Ecto neural progenitor cell (in vitro differentiated cells): ENCODE measurements around the gene SEMA5A.

Experiments
- DNase-seq: peaks from one replicate; pipeline ENCODE4 v3.0.0-alpha.2; 2018; ENCODE audit warnings: low spot score

SEMA5A gene

DNA sequence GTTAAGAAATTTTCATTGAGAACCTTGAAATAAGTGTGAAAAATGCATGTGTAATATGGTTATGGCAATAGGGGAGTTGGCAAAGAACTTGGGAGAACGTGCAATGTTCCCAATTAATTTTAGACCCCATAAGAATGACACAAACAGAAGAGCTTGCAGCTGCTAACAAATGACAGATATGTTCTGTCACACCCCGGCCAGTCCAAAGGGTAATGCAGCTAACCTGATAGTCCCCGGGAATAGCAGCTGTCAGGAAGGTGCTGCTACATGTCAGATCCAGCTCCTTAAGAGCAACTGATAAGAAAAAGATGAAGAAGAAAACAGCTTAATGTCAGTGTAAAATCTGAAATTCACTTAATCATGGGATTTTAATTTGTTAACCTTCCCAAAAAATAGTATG is 30.4 kb downstream of the SEMA5A start:
- DNase-seq: no peak

DNA sequence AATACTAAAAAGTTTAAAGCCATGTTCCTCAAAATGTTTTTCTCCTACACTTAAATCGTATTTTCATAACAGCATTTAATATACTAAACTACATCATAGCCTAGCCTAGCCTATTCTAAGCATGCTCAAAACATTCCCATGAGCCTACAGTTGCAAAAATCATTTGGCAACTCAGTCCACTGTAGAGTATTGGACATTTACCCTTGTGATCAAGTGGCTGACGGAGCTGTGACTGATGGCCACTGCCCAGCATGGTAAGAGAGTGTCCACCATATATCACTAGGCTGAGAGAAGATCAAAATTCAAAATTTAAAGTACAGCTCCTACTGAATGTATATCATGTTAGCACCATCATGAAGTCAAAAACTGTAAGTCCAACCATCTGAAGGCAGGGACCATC is 30.9 kb downstream of the SEMA5A start:
- DNase-seq: no peak

DNA sequence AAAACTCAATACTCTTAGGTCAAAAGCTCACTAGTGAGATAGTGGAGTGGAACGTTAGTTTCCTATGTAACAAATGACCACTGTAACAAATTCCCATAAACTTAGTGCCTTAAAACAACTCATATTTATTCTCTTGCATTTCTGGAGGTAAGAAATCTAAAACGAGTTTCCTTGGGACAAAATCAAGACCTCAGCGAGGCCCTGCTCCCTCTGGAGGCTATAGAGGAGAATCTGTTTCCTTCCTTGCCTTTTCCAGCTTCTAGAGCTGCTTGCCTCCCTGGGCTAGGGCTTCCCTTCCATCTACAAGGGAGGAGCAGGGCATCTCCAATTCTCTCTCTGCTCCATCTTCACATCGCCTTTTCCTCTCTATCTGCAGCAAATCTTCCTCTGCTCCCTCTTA is 32.0 kb downstream of the SEMA5A start:
- DNase-seq: no peak

DNA sequence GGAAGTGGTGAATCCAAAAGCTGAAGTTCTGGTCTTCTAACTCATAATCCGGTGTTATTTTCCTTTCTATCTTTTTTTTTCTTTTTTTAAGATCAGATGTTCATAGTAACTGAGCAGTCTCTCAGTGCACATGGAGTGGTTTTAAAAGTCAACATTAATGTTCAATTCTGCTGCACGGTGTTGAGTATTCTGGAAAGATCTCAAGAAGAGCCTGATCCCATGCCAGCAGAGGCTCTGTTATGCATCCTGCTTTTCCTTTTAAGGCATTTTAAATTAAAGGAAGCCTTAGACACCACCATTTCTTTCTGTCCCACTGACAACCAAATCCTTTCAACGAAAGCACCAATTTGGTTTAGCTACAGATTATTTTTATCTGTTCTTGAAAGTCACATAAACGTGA is 33.4 kb downstream of the SEMA5A start:
- DNase-seq: no peak

DNA sequence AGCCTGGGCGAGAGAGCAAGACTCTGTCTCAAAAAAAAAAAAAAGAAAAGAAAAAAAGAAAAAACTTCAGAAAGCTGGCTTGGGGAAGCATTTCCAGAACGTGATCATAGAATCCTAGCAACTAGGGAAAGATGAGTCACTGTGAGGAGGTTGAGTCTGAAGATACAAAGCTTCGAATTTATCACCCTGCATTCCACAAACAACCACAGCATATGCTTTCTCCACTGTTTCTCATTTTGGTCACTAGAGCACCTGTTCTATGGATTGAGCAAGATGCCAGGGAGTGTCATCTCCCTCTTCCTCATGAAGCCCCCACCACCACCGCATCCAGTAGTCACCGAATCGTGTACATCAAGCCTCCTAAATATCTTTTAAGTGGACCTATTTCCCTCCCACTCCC is 37.9 kb downstream of the SEMA5A start:
- no peak for DNase-seq

DNA sequence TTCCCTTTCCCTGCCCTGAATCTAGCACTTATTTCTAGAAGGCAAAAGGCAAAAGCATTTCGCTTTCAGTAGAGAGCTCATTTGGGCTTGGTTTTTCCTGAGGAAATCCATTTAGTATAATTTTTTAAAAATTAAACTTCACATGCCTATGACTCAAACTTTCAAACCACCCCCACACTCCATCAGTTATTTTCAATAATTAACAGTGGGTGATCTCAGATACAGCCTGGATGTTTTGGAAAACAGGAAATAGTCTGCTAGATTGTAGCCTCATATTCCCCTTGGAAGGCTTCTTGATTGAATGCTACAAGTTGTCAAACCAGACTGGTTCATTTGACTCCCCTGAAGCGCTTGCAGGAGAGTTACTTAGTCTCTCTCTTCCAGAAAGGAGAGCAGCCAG is 40.6 kb downstream of the SEMA5A start:
- no peak for DNase-seq

DNA sequence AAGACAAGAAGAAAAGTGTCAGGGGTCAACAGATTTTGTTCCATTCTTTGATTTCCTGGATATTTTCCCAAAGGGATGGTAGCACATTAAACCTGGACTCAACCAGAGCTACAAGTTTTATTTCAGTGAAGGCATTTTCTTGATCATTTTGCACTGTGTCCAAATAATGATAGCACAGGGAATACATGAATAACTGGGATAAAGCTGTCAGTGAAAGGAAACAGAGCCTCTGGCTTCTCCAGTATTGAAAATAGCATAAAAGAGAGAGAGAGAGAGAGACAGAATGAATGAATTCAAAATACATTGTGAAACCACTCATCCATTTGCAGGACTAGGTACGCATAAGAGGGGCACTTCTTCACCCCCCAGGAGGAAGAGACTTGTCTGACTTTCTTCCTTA is 43.0 kb downstream of the SEMA5A start:
- DNase-seq: no peak

DNA sequence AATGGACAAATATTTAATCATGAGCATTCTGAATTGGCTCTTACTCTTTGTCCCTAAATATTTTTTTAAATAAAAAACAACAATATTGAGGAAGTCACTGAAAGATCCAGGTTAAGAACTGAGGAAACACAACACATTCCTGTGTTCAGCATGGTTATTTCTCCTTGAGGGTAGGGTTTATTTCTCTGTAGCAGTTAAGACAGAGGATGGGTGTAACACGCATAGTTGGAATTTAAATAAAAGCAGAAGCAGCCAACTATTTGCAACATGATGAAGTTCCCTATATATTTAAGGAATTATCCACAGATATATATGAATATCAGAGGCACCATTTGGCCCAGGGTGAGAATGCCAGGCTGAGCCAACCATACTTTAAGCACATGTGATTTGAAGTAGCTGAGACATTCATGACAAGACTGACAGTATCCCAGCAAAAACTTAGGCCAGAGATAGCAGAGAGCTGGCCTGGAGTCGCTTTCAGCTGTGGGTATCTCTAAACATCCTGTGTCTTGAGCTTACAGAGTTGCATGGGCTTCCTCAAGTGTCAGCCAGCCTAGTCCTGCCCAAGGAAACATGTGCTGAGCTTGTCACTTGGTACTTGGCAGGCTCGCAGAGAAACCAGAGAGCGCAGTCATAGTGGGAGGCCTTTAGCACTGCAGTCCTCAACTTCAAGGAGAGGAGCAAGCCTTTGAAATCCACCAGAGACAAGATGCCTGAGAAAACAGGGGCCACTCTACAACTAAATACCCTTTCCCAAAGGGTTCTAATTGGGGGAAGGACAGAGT is 43.6 kb downstream of the SEMA5A start:
- DNase-seq: no peak

DNA sequence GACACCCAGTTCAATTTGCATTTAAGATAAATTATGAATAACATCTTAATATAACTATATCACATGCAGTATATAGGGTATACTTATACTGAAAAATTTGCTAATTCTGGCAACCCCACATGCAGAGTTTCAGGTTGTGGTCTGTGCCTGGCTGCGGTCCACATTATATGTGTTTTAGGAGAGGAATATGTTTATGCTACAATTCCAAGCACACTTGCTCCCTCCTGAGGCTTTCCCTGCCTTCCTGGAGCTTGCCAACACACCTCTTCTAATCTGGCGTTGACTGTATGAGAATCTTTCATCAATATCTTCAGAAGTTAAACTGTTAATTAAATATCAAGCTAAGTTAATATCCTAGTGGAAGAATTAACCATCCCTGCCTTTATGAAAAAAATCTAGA is 45.2 kb downstream of the SEMA5A start:
- DNase-seq: no peak

DNA sequence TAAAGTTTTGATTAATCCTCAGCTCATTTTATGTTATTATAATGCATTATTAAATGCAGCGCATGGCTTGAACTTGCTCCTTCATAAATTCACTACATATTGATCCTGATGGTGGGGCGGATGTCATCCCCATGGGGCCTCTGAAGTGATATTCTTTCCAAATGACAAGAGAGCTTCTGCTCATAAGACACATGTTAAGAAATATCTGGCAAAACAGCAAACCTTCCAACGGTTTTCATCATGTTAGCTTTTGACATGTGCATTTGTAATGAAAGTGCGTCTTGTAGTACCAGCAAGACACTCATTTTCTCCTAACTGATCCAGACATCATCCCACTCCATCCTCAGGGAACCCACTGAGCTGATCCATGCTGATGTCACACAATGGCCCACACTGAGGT is 45.7 kb downstream of the SEMA5A start:
- DNase-seq: no peak

DNA sequence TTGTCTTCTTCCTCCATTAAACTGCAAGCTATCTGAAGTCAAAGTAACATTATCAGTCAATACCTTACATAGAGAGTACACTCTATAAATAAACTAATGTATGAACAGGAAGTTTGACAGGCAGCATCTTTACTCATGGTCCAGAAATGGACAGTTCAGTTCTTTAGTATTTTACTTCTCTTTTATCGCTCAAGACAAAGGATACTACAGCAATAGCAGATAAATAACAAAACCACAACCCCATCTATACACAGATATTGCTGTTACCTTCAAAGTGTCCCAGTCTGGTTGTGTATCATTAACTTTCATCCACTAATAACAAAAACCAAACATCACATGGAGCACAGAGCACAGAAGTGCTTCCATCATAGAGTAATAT is 46.4 kb downstream of the SEMA5A start:
- DNase-seq: no peak

DNA sequence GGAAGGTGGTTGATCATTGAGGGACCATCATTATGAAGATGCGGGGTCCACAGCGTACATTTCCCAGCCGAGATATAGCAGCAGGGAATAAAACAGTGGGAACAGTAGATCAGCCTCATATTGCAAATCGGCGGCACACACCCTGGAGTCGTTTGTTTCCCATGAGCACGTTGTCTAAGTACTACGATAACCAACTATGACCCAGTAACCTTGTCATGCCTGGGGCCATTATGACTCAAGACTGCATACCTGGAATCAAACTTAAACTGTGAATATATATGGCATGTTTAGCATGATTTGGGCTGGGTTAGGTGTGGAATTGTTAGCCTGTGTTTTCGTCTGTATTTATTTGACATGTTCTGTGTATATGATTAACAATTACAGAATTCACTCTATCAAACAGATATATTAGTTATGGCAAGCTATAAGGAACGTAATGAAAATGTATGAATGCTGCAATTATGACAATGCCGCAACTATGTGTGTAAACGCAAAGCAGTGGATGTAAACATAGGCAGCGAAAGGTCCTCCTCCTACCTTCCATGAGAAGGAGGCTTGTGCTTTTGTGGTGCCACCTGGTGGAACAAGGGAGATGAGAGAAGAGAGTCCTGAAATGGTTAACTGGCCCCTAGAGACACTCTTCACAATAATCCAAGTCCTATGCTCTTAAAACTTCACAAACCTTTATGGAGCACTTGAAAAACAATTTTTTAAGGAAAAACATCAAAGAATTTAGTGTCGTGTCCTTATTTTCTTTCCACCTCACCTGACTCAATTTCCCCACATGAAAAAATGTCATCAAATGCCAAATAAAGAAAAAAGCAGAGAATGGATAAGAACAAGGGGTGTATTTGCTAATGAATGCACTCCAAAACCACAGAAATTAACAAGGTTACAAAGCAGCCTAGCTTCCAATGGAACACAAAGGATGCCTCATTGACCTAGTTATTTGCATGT is 47.1 kb downstream of the SEMA5A start:
- DNase-seq: no peak

DNA sequence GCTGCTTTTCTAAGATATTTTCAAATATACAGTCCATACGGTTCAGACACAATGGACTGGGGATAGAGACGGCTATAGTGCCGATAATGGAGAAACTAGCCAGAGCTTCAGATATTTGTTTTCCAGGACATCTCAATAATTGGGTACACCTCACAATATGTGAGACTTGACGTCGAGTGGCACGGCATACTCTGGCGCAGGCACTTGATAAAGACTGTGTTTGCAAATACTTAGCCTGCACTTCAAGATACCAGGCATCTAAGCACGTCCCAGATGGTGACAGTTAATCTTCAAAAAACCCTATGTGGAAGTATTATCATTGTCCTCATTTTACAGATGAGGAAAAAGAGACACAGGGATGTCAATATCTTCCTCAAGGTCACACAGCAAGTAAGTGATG is 48.5 kb downstream of the SEMA5A start:
- no peak for DNase-seq

DNA sequence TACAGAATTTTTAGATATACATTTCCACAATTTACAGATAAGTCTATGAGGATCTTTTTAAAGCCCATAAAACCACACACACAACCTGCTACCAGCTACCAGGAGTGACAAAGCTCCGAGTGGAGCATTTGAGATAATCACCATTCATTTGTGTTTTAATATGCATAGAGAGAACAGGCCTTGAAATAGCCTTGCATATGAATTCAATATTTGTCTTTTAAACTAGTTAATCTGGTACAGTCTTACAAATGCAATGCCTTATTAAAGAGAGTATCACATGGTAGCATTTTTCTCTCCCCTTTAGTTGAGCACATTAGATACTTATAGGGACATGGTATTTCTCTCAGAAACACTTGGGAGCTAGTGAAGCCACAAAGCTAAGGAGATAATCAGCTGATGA is 49.1 kb downstream of the SEMA5A start:
- DNase-seq: no peak

DNA sequence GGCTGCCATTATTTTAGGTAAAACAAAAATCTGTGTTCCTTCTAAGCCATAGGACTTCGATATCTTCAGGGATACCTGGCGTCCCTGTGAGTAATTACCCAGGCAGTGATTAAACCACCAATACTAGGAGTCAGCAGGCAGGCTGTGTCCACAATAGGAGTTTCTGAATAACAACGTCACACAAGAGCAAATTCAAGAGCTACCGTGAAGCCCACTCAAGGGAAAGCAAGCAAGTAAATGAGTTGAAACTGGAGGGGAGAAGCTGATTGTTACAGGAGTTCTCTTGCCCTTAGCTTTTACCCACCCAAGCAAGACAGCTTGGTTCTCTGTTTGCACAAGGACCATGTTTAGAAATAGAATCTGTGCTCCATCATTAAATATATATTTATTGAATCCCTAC is 50.8 kb downstream of the SEMA5A start:
- DNase-seq: no peak

DNA sequence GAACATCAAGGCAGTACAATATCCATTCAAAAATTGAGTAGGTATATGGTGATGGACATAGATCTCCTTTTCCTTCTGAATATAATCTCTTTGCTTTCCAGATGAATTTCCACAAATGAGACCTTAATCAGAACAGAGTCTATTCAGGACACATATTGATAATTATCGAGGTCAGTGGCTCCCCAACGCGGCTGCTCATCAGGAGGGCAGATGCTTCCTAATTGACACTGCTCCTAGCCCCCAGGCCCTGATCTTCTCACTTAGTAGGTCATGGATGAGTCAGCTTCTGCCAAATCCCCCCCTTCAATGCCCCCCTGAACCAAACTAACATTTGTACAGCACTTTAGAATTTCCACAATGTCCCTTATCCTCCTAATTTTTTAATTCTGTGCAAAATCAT is 51.6 kb downstream of the SEMA5A start:
- no peak for DNase-seq

DNA sequence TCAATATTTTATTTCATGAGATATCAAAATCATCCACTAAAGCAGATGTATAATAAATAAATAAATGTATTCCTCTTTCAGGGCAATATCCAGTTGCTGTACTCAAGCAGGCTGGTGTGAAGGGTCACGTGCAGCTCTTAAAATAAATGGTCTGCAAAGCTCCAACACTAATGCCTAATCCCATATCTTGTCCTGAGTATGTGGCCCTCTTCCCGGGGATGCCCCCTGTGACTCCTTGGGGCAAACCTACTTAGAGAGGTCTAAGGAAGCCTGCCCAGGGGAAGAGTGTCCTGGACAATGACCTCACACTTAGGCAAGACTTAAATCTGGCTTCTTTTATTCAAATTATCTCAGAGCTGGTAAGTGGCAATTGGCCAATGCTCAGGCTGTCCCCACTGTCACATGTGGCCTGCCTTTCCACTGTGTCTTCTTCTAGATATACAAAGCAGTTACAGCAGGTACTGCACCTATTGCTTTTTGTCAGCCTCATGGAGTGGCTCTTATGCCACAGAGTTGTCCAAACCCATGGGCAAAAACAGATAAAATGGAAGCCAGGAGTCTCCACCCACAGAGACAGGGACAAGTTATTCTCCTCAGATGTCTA is 55.3 kb downstream of the SEMA5A start:
- no peak for DNase-seq

DNA sequence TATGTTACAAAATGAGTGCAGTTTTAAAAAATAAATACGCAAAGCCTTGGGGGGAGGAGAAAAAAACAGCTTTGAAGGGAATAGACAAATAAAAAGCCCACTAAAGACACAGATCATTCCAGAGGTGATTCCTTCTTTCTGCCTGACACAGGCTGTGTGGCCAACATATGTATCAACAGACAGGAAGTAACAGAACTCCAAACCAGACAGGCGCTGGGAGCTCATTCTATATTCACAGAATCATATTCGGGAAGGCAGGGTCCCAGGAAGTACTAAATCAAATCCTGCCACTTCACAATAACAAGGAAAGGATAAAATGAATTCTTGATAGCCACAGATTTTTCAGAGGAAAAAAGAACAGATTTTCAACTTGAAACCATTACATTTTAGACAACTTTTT is 62.1 kb downstream of the SEMA5A start:
- DNase-seq: no peak

DNA sequence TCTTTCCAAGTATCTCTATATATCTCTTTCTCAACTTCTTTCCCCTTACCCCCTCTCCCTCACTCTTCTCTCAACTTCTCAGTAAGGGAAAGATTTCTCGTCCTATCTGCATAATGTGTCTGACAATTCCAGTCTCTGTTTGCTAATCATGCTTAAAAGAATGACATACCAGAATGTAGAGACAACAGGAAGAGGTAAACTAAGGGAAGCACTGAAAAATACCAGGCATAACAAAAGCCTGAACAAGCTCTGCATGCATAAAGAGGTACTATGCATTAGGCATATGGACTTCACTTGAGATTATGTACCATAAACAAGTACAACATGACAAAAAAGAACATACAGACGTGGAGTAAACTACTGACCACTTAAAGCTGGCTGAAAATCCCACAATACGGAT is 62.6 kb downstream of the SEMA5A start:
- no peak for DNase-seq

DNA sequence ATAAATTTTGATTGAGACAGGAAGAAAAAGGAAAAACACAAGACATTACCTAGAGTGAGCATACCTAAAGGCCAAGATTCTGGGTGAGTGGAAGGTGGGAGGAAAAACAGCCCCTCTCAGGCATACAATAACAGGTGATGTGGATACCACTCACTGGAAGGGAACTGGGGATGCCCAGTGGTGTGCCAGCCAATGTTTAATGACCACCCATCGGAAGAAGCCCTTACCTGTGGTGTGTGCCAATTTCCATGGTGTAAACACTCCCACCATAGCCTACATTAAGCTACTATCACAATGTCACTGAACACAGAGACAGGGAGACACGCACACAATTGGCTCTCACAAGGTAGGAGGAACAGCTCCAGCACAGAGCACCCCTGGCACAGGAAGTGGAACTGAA is 63.5 kb downstream of the SEMA5A start:
- no peak for DNase-seq

DNA sequence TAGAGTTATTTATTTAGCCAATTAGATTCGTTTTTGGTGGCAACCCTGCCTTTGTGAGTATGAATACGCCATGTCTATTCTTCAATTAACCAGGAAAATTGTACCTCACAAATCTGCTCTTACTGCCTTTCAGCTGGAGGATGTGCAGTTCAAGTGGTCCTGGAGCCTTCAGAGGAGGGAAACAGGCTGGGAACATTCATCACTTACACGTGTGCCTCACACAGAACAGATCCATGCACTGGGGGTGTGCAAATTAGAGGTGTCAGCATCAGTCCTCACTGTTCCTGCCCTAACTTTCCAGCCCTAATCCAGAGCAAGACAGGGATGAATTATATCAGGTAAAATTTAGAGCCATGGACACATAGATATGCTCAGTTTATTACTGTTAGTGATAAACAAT is 65.4 kb downstream of the SEMA5A start:
- DNase-seq: no peak

DNA sequence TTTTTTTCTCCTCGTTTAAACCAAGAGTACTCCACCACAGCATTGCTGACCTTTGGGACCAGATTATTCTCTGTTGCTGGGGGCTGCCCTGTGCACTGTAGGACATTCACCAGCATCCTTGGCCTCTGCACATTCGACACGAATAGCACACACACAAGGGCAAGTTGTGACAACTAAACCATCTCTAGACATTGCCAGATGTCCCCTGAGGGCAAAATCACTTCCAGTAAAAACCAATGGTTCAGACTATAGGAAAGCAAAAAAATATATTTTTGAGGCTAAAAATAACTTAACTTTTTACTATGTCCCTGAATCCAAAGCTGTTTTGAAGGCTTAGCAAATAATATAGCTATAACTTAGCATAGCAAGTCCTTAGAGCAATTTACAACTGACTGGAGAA is 65.9 kb downstream of the SEMA5A start:
- no peak for DNase-seq

DNA sequence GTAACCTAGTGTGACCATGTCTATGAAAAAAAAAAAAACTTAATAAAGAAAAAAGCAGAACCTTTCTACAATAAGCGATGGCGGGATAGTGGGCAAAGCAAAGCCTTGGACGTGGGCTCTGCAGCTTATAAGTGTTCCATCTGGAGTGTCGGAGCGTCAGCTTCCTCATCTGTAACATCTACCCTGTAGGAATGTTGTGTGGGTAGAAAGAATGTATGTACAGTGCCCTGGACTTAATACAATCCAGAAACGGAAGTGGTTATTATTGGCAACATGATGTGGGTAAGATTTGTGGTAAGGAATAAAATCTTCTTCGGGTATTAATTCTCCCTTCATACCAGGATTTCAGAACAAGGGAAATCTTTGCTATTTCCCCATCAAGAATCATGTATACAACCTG is 66.5 kb downstream of the SEMA5A start:
- DNase-seq: no peak
